HepG2 (cell line): ENCODE data around the gene NFKB2. TPM values are rescaled to one million over a fixed set of nuclear protein-coding genes. Genes with fewer than 3 reads are reported as not detected.

Experiments used
- AHR ChIP-seq: IDR thresholded peaks from 2 replicates; pipeline ENCODE4 v1.6.1; 2018; ENCODE audit warnings: missing genetic modification reagents, missing compliant biosample characterization
- AKAP8 ChIP-seq: sonication (generic); formaldehyde crosslinking; IDR thresholded peaks from 2 replicates; pipeline ENCODE4 v1.5.1; 2020; ENCODE audit warnings: mild to moderate bottlenecking, missing genetic modification reagents
- ATRX ChIP-seq: sonication (generic); formaldehyde crosslinking; IDR thresholded peaks from 2 replicates; pipeline ENCODE4 v1.4.0; 2020; ENCODE audit warnings: missing genetic modification reagents, borderline replicate concordance
- BCL6 ChIP-seq: IDR thresholded peaks from 2 replicates; pipeline ENCODE4 v1.6.1; 2016; ENCODE audit warnings: missing genetic modification reagents, missing compliant biosample characterization
- CCDC6 ChIP-seq: sonication (generic); formaldehyde crosslinking; IDR thresholded peaks from 2 replicates; pipeline ENCODE4 v1.8.1; 2022; ENCODE audit warnings: mild to moderate bottlenecking, missing genetic modification reagents, moderate library complexity
- GATAD2A ChIP-seq: IDR thresholded peaks from 2 replicates; pipeline ENCODE4 v1.6.1; 2016
- IRF2 ChIP-seq: IDR thresholded peaks from 2 replicates; pipeline ENCODE4 v1.6.1; 2018; ENCODE audit warnings: missing genetic modification reagents, missing compliant biosample characterization
- KAT7 ChIP-seq: IDR thresholded peaks from 2 replicates; pipeline ENCODE4 v1.6.1; 2018; ENCODE audit warnings: borderline replicate concordance, missing compliant biosample characterization
- KDM5A ChIP-seq: fragments of 200-600 bp; sonication (generic); IDR thresholded peaks from 2 replicates; pipeline ENCODE4 v1.7.0; 2018; ENCODE audit warnings: antibody characterized with exemption, mild to moderate bottlenecking, low read length, borderline replicate concordance
- MAZ ChIP-seq, 2 experiments: sonication (generic) in 1 of 2; formaldehyde crosslinking in 1 of 2; IDR thresholded peaks; 2 replicates each; pipeline versions ENCODE4 v1.5.0 to v1.6.1; 2012 to 2020; ENCODE audit warnings: low read depth in 2 of 2, mild to moderate bottlenecking in 2 of 2, borderline replicate concordance in 1 of 2, improper control_type of control experiment in 1 of 2, low read length in 1 of 2, missing genetic modification reagents in 1 of 2, moderate library complexity in 1 of 2
- MEIS1 ChIP-seq: sonication (generic); formaldehyde crosslinking; IDR thresholded peaks from 2 replicates; pipeline ENCODE4 v1.9.0; 2021; ENCODE audit warnings: mild to moderate bottlenecking, missing genetic modification reagents, moderate library complexity, borderline replicate concordance
- MTA1 ChIP-seq: sonication (generic); formaldehyde crosslinking; IDR thresholded peaks from 2 replicates; pipeline ENCODE4 v1.4.0; 2020; ENCODE audit warnings: missing genetic modification reagents, mild to moderate bottlenecking, borderline replicate concordance
- NFE2L2 ChIP-seq: fragments of 150-350 bp; IDR thresholded peaks from 2 replicates; pipeline ENCODE4 v1.6.1; 2014; ENCODE audit warnings: low read length
- PHF20 ChIP-seq: sonication (generic); formaldehyde crosslinking; IDR thresholded peaks from 2 replicates; pipeline ENCODE4 v1.5.0; 2020; ENCODE audit warnings: mild to moderate bottlenecking, missing genetic modification reagents
- RAD21 ChIP-seq: fragments of 450-650 bp; formaldehyde crosslinking; IDR thresholded peaks from 2 replicates; pipeline ENCODE4 v1.5.0; 2020; ENCODE audit warnings: mild to moderate bottlenecking
- RCOR2 ChIP-seq: IDR thresholded peaks from 2 replicates; pipeline ENCODE4 v1.6.1; 2016; ENCODE audit warnings: missing biosample characterization, missing genetic modification reagents
- RFX1 ChIP-seq: fragments of 450-650 bp; IDR thresholded peaks from 2 replicates; pipeline ENCODE4 v1.6.1; 2017
- ZBTB7B ChIP-seq: sonication (generic); formaldehyde crosslinking; IDR thresholded peaks from 2 replicates; pipeline ENCODE4 v1.4.0; 2020; ENCODE audit warnings: missing genetic modification reagents
- ZFY ChIP-seq: sonication (generic); formaldehyde crosslinking; IDR thresholded peaks from 2 replicates; pipeline ENCODE4 v1.4.0; 2020; ENCODE audit warnings: missing genetic modification reagents
- ZNF180 ChIP-seq: sonication (generic); formaldehyde crosslinking; IDR thresholded peaks from 2 replicates; pipeline ENCODE4 v1.4.0; 2020; ENCODE audit warnings: low read depth, missing genetic modification reagents, borderline replicate concordance
- ZNF230 ChIP-seq: sonication (generic); formaldehyde crosslinking; IDR thresholded peaks from 2 replicates; pipeline ENCODE4 v1.4.0; 2020; ENCODE audit warnings: mild to moderate bottlenecking, missing genetic modification reagents
- ZNF276 ChIP-seq: sonication (generic); formaldehyde crosslinking; IDR thresholded peaks from 2 replicates; pipeline ENCODE4 v1.4.0; 2020; ENCODE audit warnings: mild to moderate bottlenecking, low read depth, missing genetic modification reagents
- ZNF33B ChIP-seq: sonication (generic); formaldehyde crosslinking; IDR thresholded peaks from 2 replicates; pipeline ENCODE4 v1.5.1; 2020; ENCODE audit warnings: mild to moderate bottlenecking, missing genetic modification reagents
- ZNF350 ChIP-seq: sonication (generic); formaldehyde crosslinking; IDR thresholded peaks from 2 replicates; pipeline ENCODE4 v1.4.0; 2020; ENCODE audit warnings: mild to moderate bottlenecking, low read depth, missing genetic modification reagents, borderline replicate concordance
- ZNF382 ChIP-seq: sonication (generic); formaldehyde crosslinking; IDR thresholded peaks from 2 replicates; pipeline ENCODE4 v1.5.0; 2020; ENCODE audit warnings: missing genetic modification reagents, mild to moderate bottlenecking, borderline replicate concordance
- ZNF710 ChIP-seq: sonication (generic); formaldehyde crosslinking; IDR thresholded peaks from 2 replicates; pipeline ENCODE4 v1.5.0; 2020; ENCODE audit warnings: mild to moderate bottlenecking, missing genetic modification reagents, borderline replicate concordance
- ZNF713 ChIP-seq: sonication (generic); formaldehyde crosslinking; IDR thresholded peaks from 2 replicates; pipeline ENCODE4 v1.4.0; 2020; ENCODE audit warnings: mild to moderate bottlenecking, missing genetic modification reagents
- ZNF883 ChIP-seq: sonication (generic); formaldehyde crosslinking; IDR thresholded peaks from 2 replicates; pipeline ENCODE4 v1.5.1; 2020; ENCODE audit warnings: mild to moderate bottlenecking, missing genetic modification reagents; ENCODE audit errors: not compliant biosample characterization
- polyA plus RNA-seq, 8 experiments: library from polyadenylated mRNA; depleted of rRNA in 3 of 8; stranded (reverse) in 7 of 8; unstranded in 1 of 8; fragments of >200 nt; fragmentation: Illumina TruSeq in 4 of 8; extraction: Trizol in 4 of 8; gene quantifications; 2 replicates each; pipeline versions ENCODE4 v1.2.1 to v1.2.3, GENCODE V29; 2011 to 2016; ENCODE audit warnings: low read depth in 4 of 8, missing spikeins in 1 of 8, mixed read lengths in 1 of 8; ENCODE audit not compliant: insufficient read depth in 1 of 8
- total RNA-seq, 5 experiments: library from RNA; depleted of rRNA; stranded (reverse); fragments of >200 nt; fragmentation: Illumina TruSeq; extraction: Trizol; gene quantifications; 2 replicates each; pipeline ENCODE4 v1.2.3, GENCODE V29; 2016; ENCODE audit warnings: low read depth in 1 of 5

The NFKB2 gene
- total and polyA plus RNA-seq, 2 of the 13 experiments (the other 11 are each of a cell fraction or from before 2014, with no cell fraction given) = 7.7 to 12.5 TPM

- peak; percentile 93 for TF ChIP-seq IRF2
- TF ChIP-seq ZNF180 (CRISPR knock-in tag) = no peak
- 0 out of 2 replicates have a peak, but pooled peaks have one; percentile 24 for TF ChIP-seq RCOR2 (CRISPR knock-in tag)
- TF ChIP-seq ZNF350 (CRISPR knock-in tag) = peak; percentile 80
- no peak for TF ChIP-seq ATRX (CRISPR knock-in tag)
- 0 out of 2 replicates have a peak, but pooled peaks have one; percentile 18 for TF ChIP-seq ZNF276 (CRISPR knock-in tag)
- TF ChIP-seq ZNF713 = 0 out of 2 replicates have a peak, but pooled peaks have one; percentile 36
- TF ChIP-seq ZNF382 (CRISPR knock-in tag) = no peak
- TF ChIP-seq BCL6 = peak; percentile 62
- TF ChIP-seq ZNF710 (CRISPR knock-in tag) = peak; percentile 92
- TF ChIP-seq ZNF33B (CRISPR knock-in tag) = no peak
- TF ChIP-seq RAD21 (CRISPR knock-in tag) = peak; percentile 94
- TF ChIP-seq ZNF230 (CRISPR knock-in tag) = 0 out of 2 replicates have a peak, but pooled peaks have one; percentile 36
- TF ChIP-seq KDM5A = no peak
- TF ChIP-seq NFE2L2 = no peak; the same call in 1 of the 2 replicates
- TF ChIP-seq AHR (CRISPR knock-in tag) = peak; percentile 95
- peak; percentile 84 for TF ChIP-seq ZBTB7B (CRISPR knock-in tag)
- peak; percentile 62 for TF ChIP-seq GATAD2A (CRISPR knock-in tag)
- no peak for TF ChIP-seq RFX1
- peak; percentile 62; the same call in 1 of the 2 replicates for TF ChIP-seq CCDC6 (CRISPR knock-in tag)
- peak; percentile 87 for TF ChIP-seq ZFY
- TF ChIP-seq MTA1 (CRISPR knock-in tag) = 0 out of 2 replicates have a peak, but pooled peaks have one; percentile 38
- TF ChIP-seq KAT7 (CRISPR knock-in tag) = peak; percentile 80; the same call in 1 of the 2 replicates
- TF ChIP-seq PHF20 (CRISPR knock-in tag) = peak; percentile 45
- TF ChIP-seq MEIS1 = peak; percentile 49; the same call in 1 of the 2 replicates
- TF ChIP-seq MAZ (IDR thresholded peaks at IDR 0.05; ENCODE audit: borderline replicate concordance, low read depth, low read length) = peak; percentile 46; the same call in 1 of the 2 replicates
- peak; percentile 98 for TF ChIP-seq MAZ (CRISPR knock-in tag; IDR thresholded peaks at IDR 0.05; ENCODE audit: low read depth)
- peak; percentile 57 for TF ChIP-seq ZNF883
- TF ChIP-seq AKAP8 = peak; percentile 90
Observed at GRCh38 chr10:102399217-102400021, 3.9 kb downstream of the NFKB2 start (continued).
